ENCODE data around the gene SEC23A.
"Not testable (repeated sequence)": the region's sequence is repeated elsewhere in the genome, so short reads cannot be mapped to it uniquely, and the experiment has no call there.

Gene SEC23A

DNA sequence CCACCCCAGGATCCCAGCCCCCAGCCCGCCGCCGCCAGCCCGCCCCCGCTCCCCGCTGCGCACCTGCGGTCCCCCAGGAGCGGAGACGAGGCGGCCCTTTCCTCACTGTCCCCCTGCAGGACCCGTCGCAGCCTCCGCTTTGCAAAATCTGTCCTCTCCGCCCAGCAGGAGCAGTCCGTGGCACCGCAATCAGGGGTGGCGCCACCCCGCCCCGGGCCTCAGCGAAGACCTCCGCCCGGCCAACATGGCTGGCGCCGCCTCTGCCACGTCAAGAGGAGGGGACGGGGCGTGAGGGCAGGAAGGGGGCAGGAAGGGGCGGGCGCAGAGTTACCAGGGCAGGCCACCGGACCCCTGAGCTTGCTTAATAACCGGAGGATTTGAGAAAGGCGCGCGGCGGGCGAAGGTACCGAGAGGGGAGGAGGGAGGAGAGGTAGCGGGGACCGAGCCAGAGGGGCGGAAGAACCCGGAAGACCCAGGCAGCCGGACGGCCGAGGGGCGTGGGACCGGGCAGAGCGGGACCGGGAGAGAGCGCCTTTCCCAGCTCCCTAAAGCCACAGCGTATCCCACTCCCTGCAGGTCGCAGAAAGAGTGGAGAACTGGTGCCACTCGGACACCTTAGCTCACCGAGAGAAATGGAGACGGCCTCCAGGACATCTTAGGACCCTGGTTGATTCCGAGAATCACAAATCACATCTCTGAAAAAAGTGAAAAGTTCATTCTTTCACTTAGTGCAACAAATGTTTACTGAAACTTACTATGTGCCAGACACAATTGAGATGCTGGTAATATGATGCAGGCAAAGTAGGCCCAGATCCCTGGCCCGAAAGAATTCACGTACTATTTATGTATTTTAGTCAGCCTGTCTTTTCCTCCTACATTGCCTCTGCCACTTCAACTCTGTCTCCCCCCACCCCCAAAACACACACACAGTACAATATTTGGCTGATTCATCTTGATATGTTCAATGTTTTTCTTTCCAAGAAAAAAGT is at the start of gene SEC23A:
SEC23A (minus strand) TSS at position 267 of the 989 bp plus-strand sequence. CDS start 7,117 bp downstream, outside the sequence.
- peak; percentile 79 to 81 for DNase-seq (ENCODE audit: low read depth in 2 of 2)

DNA sequence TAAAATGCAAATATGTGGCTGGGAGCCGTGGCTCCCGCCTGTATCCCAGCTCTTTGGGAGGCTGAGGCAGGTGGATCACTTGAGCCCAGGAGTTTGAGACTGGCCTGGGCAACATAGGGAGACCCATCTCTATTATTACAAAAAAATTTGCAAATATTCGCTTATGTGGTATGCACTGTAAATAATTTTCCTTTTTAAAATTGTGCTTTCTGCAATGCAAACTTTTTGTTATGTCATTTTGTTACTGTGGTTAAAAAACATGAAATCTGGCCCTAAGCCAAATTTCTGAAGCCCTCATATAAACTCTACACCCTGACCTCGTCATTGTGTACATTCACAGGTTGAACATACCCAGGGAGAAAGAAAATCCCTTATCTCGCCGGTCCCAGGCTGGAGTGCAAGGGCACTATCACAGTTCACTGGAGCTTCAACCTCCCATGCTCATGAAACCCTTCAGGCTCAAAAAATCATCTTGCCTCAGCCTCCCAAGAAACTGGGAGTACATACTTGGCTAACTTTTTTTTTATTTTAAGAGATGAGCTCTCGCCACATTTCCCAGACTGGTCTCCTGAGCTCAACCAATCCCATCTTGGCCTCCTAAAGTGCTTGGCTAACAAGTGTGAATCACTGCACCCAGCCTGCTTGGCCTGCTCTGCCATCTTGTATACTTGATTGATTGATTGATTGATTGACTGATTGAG is 42.4 kb upstream of the SEC23A start:
- DNase-seq (ENCODE audit: low read depth in 2 of 2), result no peak

DNA sequence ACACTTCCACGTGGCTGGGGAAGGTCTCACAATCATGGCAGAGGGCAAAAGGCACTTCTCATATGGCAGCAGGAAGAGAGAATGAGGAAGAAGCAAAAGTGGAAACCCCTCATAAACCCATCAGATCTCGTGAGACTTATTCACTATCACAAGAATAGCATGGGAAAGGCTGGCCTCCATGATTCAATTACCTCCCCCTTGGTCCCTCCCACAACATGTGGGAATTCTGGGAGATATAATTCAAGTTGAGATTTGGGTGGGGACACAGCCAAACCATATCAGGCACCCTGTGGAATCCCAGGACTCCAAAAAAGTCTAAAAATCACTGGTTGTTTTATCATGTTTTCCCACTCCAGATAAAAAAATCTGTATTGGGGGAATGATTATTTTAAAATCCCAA is 40.2 kb upstream of the SEC23A start:
- DNase-seq (ENCODE audit: low read depth in 2 of 2), result not testable (repeated sequence)

DNA sequence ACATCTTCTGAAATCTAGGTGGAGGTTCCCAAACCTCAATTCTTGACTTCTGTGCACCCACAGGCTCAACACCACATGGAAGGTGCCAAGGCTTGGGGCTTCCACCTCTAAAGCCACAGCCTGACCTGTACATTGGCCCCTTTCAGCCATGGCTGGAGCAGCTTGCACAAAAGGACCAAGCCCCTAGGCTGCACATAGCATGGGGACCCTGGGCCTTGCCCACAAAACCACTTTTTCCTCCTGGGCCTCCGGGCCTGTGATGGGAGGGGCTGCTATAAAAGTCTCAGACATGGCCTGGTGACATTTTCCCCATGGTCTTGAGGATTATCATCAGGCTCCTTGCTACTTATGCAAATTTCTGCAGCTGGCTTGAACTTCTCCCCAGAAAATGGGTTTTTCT is 38.6 kb upstream of the SEC23A start:
- DNase-seq (ENCODE audit: low read depth in 2 of 2), result not testable (repeated sequence)

DNA sequence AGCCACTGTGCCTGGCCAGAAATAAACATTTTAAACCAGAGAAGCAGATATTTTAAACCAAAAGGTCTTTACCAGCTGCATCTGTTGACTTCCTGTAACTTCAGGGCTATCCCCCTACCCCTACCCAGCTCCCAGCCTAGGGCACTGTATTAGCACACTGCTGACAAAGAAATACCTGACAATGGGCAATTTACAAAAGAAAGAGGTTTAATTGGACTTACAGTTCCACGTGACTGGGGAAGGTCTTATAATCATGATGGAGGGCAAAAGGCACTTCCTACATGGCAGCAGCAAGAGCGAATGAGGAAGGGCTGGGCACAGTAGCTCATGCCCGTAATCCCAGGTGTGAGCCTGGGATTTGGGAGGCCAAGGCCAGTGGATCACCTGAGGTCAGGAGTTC is 37.1 kb upstream of the SEC23A start:
- DNase-seq (ENCODE audit: low read depth in 2 of 2), result no peak

DNA sequence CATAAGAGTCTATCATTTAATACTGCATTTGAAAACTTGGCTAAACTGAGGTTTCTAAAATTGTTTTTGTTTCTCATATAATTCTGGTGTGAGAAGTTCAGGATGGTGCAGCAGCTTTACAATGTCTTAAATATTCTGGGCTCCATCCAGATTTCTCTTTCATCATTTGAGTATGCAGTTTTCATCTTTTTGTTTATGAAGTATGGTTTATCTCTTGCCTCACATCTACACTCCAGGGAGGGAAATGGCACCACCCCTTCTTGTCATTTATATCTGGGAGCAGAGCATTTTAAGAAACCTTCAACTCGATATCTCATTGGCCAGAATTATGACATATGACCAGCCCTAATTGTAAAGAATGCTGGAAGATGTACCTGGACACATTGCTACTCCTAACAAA is 35.4 kb upstream of the SEC23A start:
- no peak for DNase-seq (ENCODE audit: low read depth in 2 of 2)

DNA sequence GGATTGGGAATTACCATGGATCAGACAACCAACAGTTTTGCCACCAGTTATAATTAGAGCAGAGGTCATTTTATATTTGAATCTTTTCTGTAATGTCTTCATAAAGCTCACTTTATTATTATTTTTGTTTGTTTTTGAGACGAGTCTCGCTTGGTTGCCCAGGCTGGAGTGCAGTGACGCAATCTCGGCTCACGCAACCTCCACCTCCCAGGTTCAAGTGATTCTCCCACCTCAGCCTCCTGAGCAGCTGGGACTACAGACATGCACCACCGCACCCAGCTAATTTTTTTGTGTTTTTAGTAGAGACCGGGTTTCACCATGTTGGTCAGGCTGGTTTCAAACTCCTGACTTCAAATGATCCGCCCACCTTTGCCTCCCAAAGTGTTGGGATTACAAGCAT is 34.8 kb upstream of the SEC23A start:
- DNase-seq (ENCODE audit: low read depth in 2 of 2), result not testable (repeated sequence)

DNA sequence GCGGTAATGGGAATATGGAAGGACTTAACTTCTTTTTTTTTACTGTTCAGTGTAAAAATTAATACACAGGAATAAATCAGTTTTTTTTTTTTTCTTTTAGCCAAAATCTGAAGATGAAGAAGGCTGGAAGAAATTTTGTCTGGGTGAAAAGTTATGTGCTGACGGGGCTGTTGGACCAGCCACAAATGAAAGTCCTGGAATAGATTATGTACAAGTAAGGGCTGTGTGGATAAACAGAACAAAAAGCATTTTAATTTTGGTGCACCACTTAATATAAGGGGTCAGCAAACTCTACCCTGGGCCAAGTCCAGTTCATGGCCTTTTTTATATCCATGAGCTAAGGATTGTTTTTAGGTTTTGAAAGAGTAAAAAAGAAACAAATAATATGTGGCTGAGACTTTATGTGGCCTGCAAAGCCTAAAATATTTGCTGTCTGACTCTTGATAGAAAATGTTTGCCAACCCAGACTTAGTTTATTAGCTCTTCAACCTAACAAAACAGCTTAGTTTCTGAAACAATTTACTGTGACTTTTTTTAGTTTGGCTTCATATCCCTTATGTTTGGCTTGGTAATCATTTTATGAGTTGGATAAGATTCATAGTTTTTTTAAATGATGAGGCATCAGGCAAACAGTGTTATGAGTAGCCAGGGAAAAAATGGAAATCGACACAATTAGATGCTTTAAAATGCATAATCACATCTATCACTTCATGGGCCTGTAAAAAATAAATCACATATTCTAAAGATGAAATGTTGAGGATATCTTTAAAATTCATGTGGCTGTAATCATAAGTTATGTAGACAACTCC is 19.5 kb upstream of the SEC23A start:
- no peak for DNase-seq (ENCODE audit: low read depth in 2 of 2)

DNA sequence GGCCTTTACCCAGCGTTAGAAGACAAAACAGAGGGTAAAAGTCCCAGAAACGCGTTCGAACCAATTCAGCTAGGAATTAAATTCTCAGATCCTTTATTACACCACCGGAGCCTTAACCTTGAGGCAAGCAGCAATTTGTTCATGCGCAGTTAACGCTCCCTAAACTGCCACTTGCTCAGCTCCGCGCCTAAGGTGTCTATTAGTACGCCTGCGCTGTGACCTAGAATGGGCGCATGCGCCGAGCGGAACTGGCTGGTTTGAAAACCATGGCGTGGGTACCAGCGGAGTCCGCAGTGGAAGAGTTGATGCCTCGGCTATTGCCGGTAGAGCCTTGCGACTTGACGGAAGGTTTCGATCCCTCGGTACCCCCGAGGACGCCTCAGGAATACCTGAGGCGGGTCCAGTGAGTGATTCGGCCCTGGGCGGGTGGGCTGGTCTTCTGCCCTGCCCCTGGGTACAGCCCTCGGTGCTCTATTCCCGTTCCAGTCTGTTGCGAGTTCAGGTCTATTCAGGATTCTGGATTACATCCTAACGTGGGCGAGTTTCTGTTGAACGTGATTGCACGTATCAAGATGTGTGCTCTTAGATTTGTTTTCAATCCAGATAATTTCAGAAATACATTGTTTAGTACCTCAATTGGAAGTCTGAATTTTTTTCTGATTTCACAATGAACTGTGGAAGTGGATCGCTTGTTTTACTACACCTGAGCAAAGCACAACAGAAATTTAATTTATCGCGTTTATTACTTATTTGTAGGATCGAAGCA is 11.2 kb upstream of the SEC23A start, which contains the start of gene GEMIN2:
GEMIN2 (plus strand) TSS at position 251 of the 766 bp plus-strand sequence; CDS start at position 267, 16 bp downstream.
- DNase-seq (ENCODE audit: low read depth in 2 of 2), result peak; percentile 90 to 91

DNA sequence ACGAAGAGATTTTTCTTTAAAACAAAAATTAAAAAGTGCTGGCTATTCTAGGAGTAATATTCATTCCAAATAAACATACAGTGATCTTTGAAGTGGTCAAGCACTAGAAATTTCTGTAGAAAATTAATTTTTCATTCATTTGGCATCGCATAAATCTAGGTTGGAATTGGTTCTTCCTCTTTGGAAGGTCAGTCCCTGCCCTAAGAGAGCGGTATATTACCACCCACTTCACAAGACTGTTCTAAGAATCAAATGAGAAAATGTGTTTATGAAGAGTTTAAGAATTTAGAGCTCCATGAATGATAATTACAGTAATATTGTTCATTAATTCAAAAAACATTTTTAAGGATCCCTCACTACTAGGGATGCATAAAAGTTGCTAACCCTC is 10.6 kb upstream of the SEC23A start:
- DNase-seq (ENCODE audit: low read depth in 2 of 2), result no peak

DNA sequence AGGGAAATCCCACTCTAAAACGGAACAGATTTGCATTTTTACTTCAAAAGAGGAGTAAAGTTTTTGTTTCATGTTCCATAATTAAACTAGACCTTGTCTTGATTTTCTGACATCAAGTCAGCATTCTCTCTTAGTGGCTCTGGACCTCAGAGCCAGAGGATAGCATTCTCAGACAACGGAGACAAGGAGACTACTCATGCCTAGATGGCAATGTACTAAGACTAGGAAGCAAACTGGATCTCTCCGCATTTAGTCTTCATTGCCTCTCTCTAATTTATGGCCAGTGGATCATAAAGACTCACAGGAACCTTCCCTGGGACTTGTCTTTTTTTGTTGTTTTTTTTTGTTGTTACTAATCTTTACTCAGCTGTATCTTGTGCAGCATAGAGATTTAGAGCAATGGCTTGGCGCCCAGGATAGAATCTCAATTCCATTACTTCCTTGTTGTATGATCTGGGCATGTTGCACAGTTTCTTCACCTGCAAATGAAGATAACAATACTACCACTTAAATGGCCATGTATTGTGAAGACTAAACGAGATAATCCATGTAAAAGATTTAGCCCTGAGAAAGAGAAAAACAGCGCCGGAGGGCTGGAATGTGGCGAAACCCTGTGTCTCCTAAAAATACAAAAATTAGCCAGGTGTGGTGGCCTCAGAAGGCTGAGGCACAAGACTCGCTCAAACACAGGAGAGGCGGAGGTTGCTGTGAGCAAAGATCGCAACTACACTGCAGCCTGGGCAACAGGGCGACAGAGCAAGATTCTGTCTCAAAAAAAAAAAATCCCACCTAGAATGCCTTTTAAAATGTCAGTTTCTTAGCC is 7.1 kb upstream of the SEC23A start:
- no peak for DNase-seq (ENCODE audit: low read depth in 2 of 2)

DNA sequence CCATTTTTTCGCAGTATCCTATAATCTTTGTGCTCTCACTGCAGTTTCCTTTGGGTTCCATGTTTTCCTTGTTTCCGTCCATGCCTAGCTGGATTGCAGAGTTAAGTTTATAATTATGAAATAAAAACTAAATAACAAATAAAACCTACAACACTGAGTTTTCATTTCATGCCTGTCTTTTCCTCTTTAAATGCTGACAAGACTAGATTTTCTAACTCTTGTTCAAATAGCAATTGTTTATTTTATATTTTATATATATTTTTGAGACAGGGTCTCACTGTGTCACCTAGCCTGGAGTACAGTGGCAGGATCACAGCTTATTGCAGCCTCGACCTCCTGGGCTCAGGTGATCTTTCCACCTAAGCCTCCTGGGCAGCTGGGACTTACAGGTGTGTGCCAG is 5.8 kb upstream of the SEC23A start:
- no peak for DNase-seq (ENCODE audit: low read depth in 2 of 2)

DNA sequence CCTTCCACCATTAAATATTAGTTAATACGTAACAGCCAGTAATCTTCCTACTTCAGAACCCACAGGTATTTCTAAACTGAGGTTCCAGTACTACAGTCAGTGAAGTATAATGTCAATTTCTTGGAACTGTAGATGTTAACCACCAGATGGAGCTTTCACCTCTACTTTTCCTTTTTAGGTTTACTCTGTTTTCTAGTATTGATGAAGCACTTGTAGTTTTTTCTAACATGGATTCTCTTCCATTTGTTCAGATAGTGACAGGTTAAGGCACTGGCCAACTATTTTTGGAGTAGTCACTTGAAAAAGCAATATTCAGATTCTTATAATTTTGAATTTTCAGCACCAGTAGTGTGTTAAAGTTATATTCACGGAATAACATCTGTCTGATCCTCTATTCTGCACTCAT is 4.6 kb upstream of the SEC23A start:
- no peak for DNase-seq (ENCODE audit: low read depth in 2 of 2)

DNA sequence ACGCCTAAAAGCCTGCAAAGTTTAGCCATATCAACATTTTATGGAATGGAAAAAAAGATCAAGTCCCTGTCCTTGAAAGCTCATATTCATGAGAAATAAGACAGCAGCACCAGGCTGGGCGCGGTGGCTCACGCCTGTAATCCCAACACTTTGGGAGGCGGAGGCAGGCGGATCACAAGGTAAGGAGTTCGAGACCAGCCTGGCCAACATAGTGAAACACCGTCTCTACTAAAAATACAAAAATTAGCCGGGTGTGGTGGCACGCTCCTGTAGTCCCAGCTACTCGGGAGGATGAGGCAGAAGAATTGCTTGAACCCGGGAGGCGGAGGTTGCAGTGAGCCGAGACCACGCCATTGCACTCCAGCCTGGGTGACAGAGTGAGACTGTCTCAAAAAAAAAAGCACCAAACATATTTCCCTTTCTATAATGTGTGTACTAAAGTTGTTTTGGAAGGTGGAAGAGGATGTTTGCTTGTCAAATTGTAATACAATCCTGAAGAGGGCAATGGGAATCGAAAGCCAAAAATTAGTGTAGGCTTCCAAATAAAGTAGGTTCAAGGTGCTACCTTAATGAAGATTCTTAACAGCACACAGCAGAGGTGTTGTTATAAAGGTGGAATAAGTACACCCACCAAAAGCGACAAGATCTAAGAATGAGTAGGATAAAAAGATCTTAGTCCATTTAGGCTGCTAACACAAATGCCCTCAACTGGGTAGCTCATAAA is 1.2 kb upstream of the SEC23A start:
- DNase-seq (ENCODE audit: low read depth in 2 of 2), result not testable (repeated sequence)

DNA sequence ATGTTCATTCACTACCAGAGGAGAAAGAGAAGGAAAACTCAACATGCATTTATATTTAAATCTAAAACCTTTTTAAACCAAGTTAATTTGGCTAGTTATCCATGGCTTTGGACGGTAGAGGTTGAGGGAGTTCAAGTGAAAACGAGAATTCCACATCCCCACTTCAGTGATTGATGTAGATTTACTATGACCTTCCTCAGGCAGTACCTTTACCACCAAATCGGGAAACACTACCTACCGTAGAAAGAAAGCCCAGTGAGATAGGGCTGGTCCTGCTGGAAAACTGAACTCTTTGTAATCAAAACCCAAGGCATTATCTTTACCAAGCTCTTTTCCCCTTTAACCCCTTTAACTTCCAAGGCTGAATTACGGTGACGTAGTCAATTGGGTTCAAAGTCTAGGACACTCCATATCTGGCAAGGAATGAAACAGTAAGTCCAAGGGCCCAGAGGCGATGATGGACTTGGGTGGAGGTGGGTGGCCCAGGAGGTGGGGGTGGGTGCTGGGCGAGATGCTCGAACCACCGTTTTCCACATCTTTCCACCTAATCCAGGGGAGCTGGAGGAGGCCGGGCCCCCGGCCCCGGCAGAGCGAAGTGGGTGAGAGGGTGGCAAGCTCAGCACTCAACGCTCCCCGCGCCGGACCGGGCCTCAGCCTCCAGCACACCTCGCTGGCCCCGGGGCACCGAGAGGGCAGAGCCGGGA is 618 bp downstream of the SEC23A start:
- no peak for DNase-seq (ENCODE audit: low read depth in 2 of 2)

DNA sequence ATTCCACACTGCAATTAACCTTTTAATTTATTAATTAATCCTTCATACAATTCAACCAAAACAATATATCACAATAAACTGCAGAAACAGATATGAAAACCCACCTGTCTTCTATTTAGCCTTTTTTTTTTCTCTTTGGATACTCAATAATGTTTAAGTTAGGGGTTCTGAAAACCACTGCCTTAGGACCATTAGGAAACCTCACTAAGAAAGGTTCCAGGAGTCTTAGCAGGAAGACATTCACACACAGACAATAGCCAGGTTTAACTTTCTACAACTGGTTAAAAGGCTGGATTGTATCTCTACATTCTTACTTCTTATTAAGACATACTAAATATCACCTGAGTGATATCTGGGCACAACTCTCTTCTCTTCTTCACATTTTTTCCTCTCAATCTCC is 3.3 kb downstream of the SEC23A start:
- no peak for DNase-seq (ENCODE audit: low read depth in 2 of 2)

DNA sequence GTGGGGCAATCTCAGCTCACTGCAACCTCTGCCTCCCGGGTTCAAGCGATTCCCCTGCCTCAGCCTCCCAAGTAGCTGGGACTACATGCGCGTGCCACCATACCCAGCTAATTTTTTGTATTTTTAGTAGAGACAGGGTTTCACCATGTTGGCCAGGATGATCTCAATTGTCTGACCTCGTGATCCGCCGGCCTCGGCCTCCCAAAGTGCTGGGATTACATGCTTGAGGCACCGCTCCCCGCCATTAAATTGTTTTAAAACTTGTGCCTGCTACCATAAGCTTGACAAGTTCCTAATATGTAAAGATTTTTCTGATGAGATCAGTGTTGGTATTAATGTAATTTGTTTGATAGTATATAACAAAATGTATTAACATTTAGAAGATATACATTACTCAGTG is 3.8 kb downstream of the SEC23A start:
- DNase-seq (ENCODE audit: low read depth in 2 of 2), result not testable (repeated sequence)

DNA sequence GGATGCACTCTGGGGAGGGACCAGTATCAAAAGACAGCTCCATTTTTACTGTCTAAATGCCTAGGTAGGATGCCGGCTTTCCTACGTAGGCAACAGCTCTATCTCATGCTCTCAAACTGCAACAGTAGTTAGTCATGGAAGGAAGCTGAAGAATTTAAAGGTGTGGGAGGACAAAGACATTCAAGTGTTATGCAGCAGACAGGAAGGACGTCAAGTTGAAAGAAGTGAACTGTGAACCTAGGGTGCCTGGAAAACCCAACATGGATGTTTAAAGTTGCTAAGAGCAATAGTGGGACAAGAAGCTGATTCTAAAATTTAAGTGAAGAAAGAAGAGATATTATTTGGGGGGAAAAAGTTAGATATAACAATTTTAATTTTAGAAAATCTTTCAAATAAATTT is 5.9 kb downstream of the SEC23A start:
- DNase-seq (ENCODE audit: low read depth in 2 of 2), result no peak

DNA sequence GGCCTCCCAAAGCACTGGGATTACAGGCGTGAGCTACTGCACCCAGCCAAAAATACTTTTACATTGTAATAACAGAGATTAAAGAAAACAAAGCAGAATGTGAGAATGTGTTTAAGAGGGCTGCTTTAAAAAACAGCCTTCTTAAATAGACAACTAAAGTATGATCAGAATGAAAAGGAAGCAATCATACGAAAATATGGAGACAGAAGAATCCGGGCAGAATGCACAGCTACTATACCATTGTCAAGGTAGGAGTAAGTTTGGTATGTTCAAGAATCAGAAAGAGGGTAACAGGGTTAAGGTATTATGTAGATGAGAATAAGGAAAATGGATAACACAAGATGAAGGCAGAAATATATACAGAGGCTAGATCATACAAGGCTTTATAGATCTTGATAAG is 8.5 kb downstream of the SEC23A start:
- no peak for DNase-seq (ENCODE audit: low read depth in 2 of 2)
